ENCODE results near the gene FUNDC2. TPM values are rescaled to one million over a fixed set of nuclear protein-coding genes. Genes with fewer than 3 reads are reported as not detected.

Gene FUNDC2
- total and polyA plus RNA-seq, 2 of the 13 experiments (the other 11 are each of a cell fraction or from before 2014, with no cell fraction given), result 65.3 to 109 TPM

DNA sequence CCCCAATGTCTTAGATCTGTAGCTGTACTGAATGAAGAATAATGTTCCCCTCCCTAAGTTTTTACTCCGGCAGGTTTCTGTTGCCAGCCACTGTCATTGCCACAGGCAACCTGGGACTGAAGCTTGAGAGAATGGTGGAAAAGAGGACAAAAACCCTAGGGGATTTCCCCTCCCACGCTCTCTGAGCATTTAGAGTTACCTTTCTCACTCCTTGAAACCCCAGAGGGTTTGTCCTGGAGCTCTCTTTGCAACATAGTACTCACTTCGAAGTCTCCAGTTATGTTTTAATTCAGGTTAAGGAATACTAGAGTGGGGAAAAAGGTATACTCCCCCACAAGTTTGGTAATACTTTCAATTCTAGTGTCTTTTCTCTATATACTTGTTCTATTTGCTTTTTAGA, 35.6 kb upstream of the FUNDC2 start:
- ChIA-PET CTCF (ENCODE audit: low intra/inter-chr PET ratio, low total read pairs) (no interaction called here), POLR2A (no interaction called here)
- no peak overlapping the region for H3K27ac ChIP-seq (ENCODE audit: extremely low read length, insufficient read depth, low read length)
- H3K36me3 ChIP-seq (replicated peaks in 1 of 2; ENCODE audit: control insufficient read depth in 1 of 2, insufficient read depth in 2 of 2, low read length in 2 of 2), result no peaks in the 10 kb centered on the region
- no peaks in the 10 kb centered on the region for H3K9me3 ChIP-seq (ENCODE audit: low read length)
- H4K20me1 ChIP-seq (ENCODE audit: insufficient read depth, low read length), result no peaks in the 10 kb centered on the region
- no peak overlapping the region for H3K9ac ChIP-seq (ENCODE audit: insufficient read depth, low read depth, low read length)
- no peak overlapping the region for H2AFZ ChIP-seq (ENCODE audit: low read length)
- H3K27me3 ChIP-seq (ENCODE audit: control insufficient read depth in 1 of 2, insufficient read depth in 2 of 2, low read length in 2 of 2), result no peaks in the 10 kb centered on the region
- ATAC-seq, result no peak
- in situ Hi-C loops (cut with HindIII; ENCODE audit: extremely low pct_ligation_motif_present, low pct_unique_long_range_greater_than_20kb) (no loop called here), intact Hi-C loops (cut with micrococcal nuclease; ENCODE audit: unreplicated experiment) (no loop called here)
- no peak overlapping the region for H3K4me2 ChIP-seq (ENCODE audit: low read depth, low read length)
- H3K79me2 ChIP-seq (ENCODE audit: insufficient read depth, low read length), result no peaks in the 10 kb centered on the region
- peaks cover 23% of the 10 kb centered on the region for H3K4me1 ChIP-seq (ENCODE audit: insufficient read depth, low read length)
- WGBS (ENCODE audit: low lambda C conversion rate), result 21% methylated on average over 3 of the region's 3 CpGs
- no peak for FAIRE-seq
- TF ChIP-seq DDIT3 (CRISPR knock-in tag; IDR thresholded peaks at IDR 0.05) (no peak), ZNF781 (CRISPR knock-in tag; IDR thresholded peaks at IDR 0.05; ENCODE audit: borderline replicate concordance, not compliant biosample characterization) (no peak), ZNF773 (CRISPR knock-in tag; IDR thresholded peaks at IDR 0.05; ENCODE audit: borderline replicate concordance) (no peak), ZNF564 (CRISPR knock-in tag; IDR thresholded peaks at IDR 0.05) (no peak)
- DNase-seq (ENCODE audit: low spot score), result no peak
- BruUV-seq (replicated peaks), result no TSS peak
- H3K4me3 ChIP-seq (replicated peaks in 1 of 3; ENCODE audit: insufficient read depth in 1 of 3, low read depth in 2 of 3, low read length in 3 of 3), result no peak overlapping the region

GRCh38 chrX:154991476-154991875, 35.2 kb upstream of the FUNDC2 start:
- CTCF ChIA-PET (ENCODE audit: low intra/inter-chr PET ratio, low total read pairs), result no interaction called here
- TF ChIP-seq MYNN (CRISPR knock-in tag; IDR thresholded peaks at IDR 0.05; ENCODE audit: low read depth) (no peak), CBX2 (IDR thresholded peaks at IDR 0.05; ENCODE audit: low read depth, low read length) (no peak), CBX2 (CRISPR knock-in tag; IDR thresholded peaks at IDR 0.05; ENCODE audit: low read depth) (no peak), ZNF567 (CRISPR knock-in tag; IDR thresholded peaks at IDR 0.05; ENCODE audit: borderline replicate concordance) (no peak), RORA (CRISPR knock-in tag; IDR thresholded peaks at IDR 0.05) (no peak), NBN (conservative IDR thresholded peaks at IDR 0.05) (no peak), ZSCAN29 (CRISPR knock-in tag; conservative IDR thresholded peaks at IDR 0.05) (no peak), ZNF678 (CRISPR knock-in tag; IDR thresholded peaks at IDR 0.05) (no peak), THRA (CRISPR knock-in tag; IDR thresholded peaks at IDR 0.05; ENCODE audit: borderline replicate concordance) (no peak)
- TF ChIP-seq, protein P1, sequence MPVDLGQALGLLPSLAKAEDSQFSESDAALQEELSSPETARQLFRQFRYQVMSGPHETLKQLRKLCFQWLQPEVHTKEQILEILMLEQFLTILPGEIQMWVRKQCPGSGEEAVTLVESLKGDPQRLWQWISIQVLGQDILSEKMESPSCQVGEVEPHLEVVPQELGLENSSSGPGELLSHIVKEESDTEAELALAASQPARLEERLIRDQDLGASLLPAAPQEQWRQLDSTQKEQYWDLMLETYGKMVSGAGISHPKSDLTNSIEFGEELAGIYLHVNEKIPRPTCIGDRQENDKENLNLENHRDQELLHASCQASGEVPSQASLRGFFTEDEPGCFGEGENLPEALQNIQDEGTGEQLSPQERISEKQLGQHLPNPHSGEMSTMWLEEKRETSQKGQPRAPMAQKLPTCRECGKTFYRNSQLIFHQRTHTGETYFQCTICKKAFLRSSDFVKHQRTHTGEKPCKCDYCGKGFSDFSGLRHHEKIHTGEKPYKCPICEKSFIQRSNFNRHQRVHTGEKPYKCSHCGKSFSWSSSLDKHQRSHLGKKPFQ (CRISPR knock-in tag; IDR thresholded peaks at IDR 0.05; ENCODE audit: insufficient replicate concordance), result no peak

More at GRCh38 chrX:154991476-154991875, 35.2 kb upstream of the FUNDC2 start:
- Histone ChIP-seq H3K27me3 (ENCODE audit: control insufficient read depth in 1 of 2, insufficient read depth in 2 of 2, low read length in 2 of 2) (no peaks in the 10 kb centered on the region), H2AFZ (ENCODE audit: low read length) (no peak overlapping the region), H3K27ac (ENCODE audit: extremely low read length, insufficient read depth, low read length) (no peak overlapping the region), H3K9me3 (ENCODE audit: low read length) (no peaks in the 10 kb centered on the region), H3K36me3 (replicated peaks in 1 of 2; ENCODE audit: control insufficient read depth in 1 of 2, insufficient read depth in 2 of 2, low read length in 2 of 2) (no peaks in the 10 kb centered on the region), H3K9ac (ENCODE audit: insufficient read depth, low read depth, low read length) (no peak overlapping the region), H3K79me2 (ENCODE audit: insufficient read depth, low read length) (no peaks in the 10 kb centered on the region), H3K4me2 (ENCODE audit: low read depth, low read length) (no peak overlapping the region), H3K4me3 (replicated peaks in 1 of 3; ENCODE audit: insufficient read depth in 1 of 3, low read depth in 2 of 3, low read length in 3 of 3) (no peak overlapping the region), H4K20me1 (ENCODE audit: insufficient read depth, low read length) (no peaks in the 10 kb centered on the region), H3K4me1 (ENCODE audit: insufficient read depth, low read length) (peaks cover 19% of the 10 kb centered on the region)
- in situ Hi-C loops (cut with HindIII; ENCODE audit: extremely low pct_ligation_motif_present, low pct_unique_long_range_greater_than_20kb), result no loop called here
- DNase-seq (ENCODE audit: low spot score), result no peak
- WGBS (ENCODE audit: low lambda C conversion rate), result 95% methylated on average over 1 of the region's 1 CpG
- no TSS peak for BruUV-seq (replicated peaks)
- POLR2A ChIA-PET, result no interaction called here
- intact Hi-C loops (cut with micrococcal nuclease; ENCODE audit: unreplicated experiment), result no loop called here
- FAIRE-seq, result no peak
- no peak for ATAC-seq

Measured in HepG2 (cell line).